ENCODE data around the gene PTPN1.

Gene PTPN1

DNA sequence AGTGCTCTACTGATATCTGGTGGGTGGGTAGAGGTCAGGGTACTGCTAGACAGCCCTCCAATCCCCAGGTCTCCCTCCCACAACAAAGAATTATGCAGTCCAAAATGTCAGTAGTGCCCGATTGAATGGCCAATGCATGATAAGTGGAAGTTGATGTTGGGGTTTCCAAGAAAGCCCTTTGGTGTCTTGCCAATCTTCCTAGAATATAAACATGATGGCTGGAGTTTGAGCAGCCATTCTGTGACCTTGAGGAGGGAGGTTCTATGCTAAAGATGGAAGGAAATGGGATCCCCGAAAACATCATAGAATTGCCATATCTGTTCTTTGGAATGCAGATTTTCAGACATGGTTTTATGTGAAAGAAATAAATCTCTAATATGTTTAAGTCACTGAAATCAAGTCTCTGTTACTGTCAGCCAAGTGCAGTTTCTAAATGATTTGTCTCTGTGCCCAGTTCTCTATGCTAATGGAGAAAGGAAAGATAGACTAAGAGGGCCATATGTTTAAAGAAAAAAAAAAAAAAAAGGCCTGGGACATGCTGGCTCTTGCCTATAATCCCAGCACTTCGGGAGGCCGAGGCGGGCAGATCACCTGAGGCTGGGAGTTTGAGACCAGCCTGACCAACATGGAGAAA is 32.8 kb upstream of the PTPN1 start:
- Histone ChIP-seq H3K4me3 (no peak overlapping the region), H3K27me3 (no peaks in the 10 kb centered on the region), H3K27ac (no peak overlapping the region), H3K9me3 (replicated peaks in 1 of 11) (no peaks in the 10 kb centered on the region; a peak in 1 of 22 replicates), H4K20me1 (no peaks in the 10 kb centered on the region), H3K36me3 (no peaks in the 10 kb centered on the region), H3K4me1 (peaks cover 8 to 75% (median 32%) of the 10 kb centered on the region in 10 experiments; a peak in 19 of 20 replicates), H3K4me2 (peak overlapping the region in 2 of 11 experiments; percentile 17 to 20; a peak in 3 of 22 replicates), H3K9ac (no peak overlapping the region)
- no peak for TF ChIP-seq Cebpa-rat (IDR thresholded peaks at IDR 0.05)

DNA sequence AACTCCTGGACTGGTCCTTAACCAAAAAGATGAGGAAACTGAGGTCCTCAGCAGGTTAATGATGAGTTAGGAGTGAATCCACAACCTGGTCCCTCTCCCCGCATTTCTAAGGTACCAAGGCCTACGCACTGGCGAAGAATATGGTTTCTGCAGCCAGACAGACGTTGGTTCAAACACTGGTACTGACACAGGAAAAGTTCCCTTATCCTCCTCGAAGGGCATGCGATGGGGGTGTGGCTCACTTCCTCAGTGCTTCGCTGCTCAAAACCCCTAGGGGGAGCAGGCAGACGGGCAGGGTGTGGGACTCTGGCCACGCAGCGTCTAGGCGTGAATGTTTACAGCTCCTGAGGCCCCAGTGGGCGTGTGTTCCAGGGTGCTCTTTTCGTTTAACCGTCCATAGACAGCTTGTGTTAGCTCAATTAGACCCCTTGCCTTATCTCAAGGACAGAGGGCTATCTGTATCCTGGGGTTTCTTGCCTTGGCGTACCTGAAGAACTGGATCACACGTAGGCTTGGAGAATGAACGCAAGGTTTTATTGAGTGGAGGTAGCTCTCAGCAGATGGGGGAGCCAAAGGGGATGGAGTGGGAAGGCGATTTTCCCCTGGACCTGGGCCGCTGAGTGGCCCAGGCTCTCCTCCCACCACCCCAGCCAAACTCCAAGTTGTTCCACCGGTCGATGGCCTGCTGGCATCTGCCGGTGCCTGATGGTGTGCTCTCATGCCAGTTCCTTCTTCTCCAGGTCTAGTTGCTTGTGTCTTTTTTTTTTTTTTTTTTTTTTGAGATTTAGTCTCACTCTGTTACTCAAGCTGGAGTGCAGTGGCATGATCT is 31.8 kb upstream of the PTPN1 start:
- no peak for TF ChIP-seq Cebpa-rat (IDR thresholded peaks at IDR 0.05)
- Histone ChIP-seq H4K20me1 (no peaks in the 10 kb centered on the region), H3K4me2 (peak overlapping the region in 9 of 11 experiments; percentile 15 to 69 (median 33); a peak in 18 of 22 replicates), H3K9ac (no peak overlapping the region), H3K27me3 (no peaks in the 10 kb centered on the region), H3K36me3 (no peaks in the 10 kb centered on the region), H3K4me1 (peaks cover 16 to 74% (median 33%) of the 10 kb centered on the region in 10 experiments), H3K9me3 (replicated peaks in 1 of 11) (no peaks in the 10 kb centered on the region; a peak in 1 of 22 replicates), H3K27ac (no peak overlapping the region; a peak in 1 of 22 replicates), H3K4me3 (no peak overlapping the region)

DNA sequence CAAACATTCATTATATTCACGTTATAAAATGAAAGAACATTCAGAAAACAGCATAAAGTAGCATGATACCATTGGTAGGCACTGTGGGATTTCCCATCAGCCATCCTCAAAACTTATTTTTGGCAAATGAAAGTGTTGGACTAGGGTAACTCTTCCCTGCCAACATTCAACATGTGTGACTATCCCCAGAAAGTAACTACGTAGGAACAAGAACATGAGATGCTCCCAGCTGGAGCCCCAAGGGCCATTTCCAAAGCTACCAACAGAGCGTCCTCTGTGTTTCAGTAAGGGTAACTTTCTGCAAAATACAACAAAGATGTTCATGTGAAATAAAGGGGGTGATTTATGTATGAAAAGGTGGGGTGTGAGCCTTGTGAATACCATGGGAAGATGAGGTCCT is 28.4 kb upstream of the PTPN1 start:
- Histone ChIP-seq H3K4me3 (no peak overlapping the region), H3K27ac (no peak overlapping the region)
- no peak for TF ChIP-seq Cebpa-rat (IDR thresholded peaks at IDR 0.05)

DNA sequence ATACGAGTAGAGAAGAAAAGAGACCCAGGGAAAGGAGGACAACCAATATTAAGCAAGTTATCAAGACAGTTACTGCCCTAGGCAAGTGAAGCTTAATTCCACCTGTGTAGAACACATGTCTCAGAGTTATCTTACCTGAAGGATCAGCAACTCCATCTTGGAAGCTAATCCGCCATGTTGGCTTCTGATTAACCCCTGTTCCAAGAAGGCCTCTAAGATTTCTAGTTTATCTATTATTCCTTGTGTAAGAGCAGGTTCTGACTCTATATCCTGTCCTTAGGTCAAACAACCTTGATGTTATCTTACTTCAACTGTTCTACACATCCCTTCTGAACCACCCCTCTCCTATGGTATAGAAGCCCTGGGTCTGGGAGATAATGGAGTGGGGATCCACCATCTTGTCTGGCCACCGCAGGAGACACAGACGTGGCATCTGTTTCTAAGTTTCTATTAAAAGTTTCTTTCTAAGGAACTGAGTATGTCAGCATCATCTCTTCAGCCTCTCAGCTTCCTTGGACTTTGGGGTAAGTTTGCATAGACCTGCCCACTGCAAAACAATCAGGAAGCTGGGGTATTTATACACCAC is 27.7 kb upstream of the PTPN1 start:
- Histone ChIP-seq H3K27ac (peak overlapping the region in 4 of 11 experiments; percentile 4 to 82 (median 73); a peak in 5 of 22 replicates), H3K4me3 (0 out of 20 replicates have a peak overlapping the region, but pooled peaks of 1 of the 10 experiments have one; percentile 40), H3K36me3 (no peaks in the 10 kb centered on the region), H4K20me1 (no peaks in the 10 kb centered on the region), H3K9me3 (replicated peaks in 1 of 11) (peaks cover 0 to 20% (median 8%) of the 10 kb centered on the region in 11 experiments; a peak in 7 of 22 replicates), H3K27me3 (no peaks in the 10 kb centered on the region), H3K4me1 (peaks cover 41 to 60% (median 51%) of the 10 kb centered on the region in 10 experiments), H3K9ac (no peak overlapping the region), H3K4me2 (peak overlapping the region; percentile 59 to 89 (median 80); a peak in 20 of 22 replicates)
- no peak for TF ChIP-seq Cebpa-rat (IDR thresholded peaks at IDR 0.05)

More for the DNA sequence above, 28.4 kb upstream of the PTPN1 start:
- Histone ChIP-seq H3K4me2 (peak overlapping the region in 1 of 11 experiments; percentile 81; a peak in 2 of 22 replicates), H3K27me3 (no peaks in the 10 kb centered on the region), H3K9me3 (replicated peaks in 1 of 11) (peaks cover 0 to 20% (median 8%) of the 10 kb centered on the region in 11 experiments; a peak in 8 of 22 replicates), H4K20me1 (no peaks in the 10 kb centered on the region), H3K4me1 (peaks cover 33 to 57% (median 45%) of the 10 kb centered on the region in 10 experiments), H3K36me3 (no peaks in the 10 kb centered on the region), H3K9ac (no peak overlapping the region)

DNA sequence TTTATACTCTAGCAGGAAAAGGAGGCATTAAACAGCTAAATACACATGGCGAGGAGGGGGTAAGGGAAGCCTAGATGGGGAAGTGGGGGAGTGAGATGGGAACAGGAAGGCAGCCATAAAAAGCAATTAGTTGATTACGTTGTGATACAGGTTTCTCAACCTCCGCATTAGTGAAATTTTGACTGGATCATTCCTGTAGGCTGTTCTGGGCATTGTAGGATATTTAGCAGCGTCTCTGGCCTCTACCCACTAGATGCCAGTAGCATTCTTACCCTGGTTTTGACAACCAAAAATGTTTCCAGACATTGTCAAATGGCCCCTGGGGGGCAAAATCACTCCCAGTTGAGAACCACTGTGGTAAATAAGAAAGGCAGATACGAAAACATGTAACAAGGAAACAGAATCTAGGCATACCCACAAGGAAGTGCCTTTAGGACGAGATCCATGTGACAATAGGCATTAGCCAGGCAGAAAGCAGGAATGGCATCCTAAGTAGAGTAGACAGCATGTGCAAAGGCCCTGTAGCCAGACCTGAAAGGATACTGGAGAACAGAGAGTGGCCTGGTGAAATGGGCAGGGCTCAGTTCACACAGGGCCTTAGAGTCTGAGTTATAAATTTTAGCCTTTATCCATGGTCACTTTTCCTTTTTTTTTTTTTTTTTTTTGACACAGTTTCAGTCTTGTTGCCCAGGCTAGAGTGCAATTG is 25.8 kb upstream of the PTPN1 start:
- H3K27ac ChIP-seq, result peak overlapping the region; percentile 49 to 82 (median 74); a peak in 21 of 22 replicates
- H3K9ac ChIP-seq, result peak overlapping the region; percentile 54 to 75 (median 68); a peak in 18 of 22 replicates
- peak overlapping the region; percentile 59 to 89 (median 80) for H3K4me2 ChIP-seq

DNA sequence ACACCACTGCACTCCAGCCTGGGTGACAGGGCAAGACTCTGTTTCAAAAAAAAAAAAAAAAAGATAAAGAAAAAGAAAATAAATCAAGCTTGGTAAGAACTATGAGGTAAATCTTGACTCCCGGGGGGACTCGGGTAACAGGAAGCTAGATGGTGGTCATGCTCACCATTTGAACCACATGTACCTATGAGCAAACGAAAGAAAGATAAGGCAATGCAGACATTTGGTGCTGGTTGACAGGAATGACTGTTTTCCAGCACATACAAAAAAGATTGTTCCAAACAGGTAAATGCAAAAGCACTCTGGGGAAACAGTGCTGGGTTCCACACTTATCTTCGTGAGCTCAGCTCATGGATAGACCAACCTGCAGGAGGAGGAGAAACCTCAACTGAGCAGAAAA is 22.8 kb upstream of the PTPN1 start:
- Histone ChIP-seq H3K27me3 (no peaks in the 10 kb centered on the region), H4K20me1 (no peaks in the 10 kb centered on the region), H3K4me2 (peak overlapping the region; percentile 64 to 81 (median 77)), H3K9ac (peak overlapping the region in 7 of 11 experiments; percentile 42 to 66 (median 57); a peak in 9 of 22 replicates), H3K4me1 (peaks cover 45 to 75% (median 61%) of the 10 kb centered on the region in 10 experiments), H3K36me3 (no peaks in the 10 kb centered on the region), H3K27ac (peak overlapping the region in 9 of 11 experiments; percentile 63 to 77 (median 73); a peak in 18 of 22 replicates), H3K9me3 (replicated peaks in 1 of 11) (peaks cover 0 to 20% (median 8%) of the 10 kb centered on the region in 11 experiments; a peak in 7 of 22 replicates), H3K4me3 (no peak overlapping the region)
- no peak for TF ChIP-seq Cebpa-rat (IDR thresholded peaks at IDR 0.05)

More for the DNA sequence above, 25.8 kb upstream of the PTPN1 start:
- Histone ChIP-seq H4K20me1 (no peaks in the 10 kb centered on the region), H3K36me3 (no peaks in the 10 kb centered on the region), H3K27me3 (no peaks in the 10 kb centered on the region), H3K4me1 (peaks cover 53 to 63% (median 57%) of the 10 kb centered on the region in 10 experiments), H3K4me3 (peak overlapping the region in 9 of 10 experiments; percentile 29 to 64 (median 48); a peak in 14 of 20 replicates), H3K9me3 (replicated peaks in 1 of 11) (peaks cover 0 to 20% (median 8%) of the 10 kb centered on the region in 11 experiments; a peak in 7 of 22 replicates)
- no peak for TF ChIP-seq Cebpa-rat (IDR thresholded peaks at IDR 0.05)

DNA sequence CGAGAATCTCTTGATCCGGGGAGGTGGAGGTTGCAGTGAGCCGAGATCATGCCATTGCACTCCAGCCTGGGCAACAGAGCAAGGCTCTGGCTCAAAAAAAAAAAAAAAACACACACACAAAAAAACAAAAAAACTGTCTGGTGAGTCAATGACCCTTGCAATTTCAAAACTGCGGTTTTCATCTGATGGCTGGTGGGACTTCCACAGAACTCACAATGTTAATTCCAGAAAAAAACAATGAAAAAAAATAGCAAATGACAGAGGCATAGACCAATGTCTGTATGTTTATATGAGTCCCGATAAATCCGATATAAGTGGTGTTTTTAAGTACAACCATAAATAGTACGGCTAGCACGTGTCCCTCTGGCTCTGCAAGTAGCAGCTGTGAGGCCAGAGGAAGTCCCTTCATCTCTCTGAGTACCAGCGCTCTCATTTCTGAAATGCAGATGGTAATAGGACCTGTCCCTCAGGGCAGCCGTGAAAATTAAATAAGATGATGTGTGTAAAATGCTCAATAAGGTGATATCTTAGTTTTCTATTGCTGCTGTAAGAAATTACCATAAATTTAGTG is 21.9 kb upstream of the PTPN1 start:
- Histone ChIP-seq H3K9me3 (replicated peaks in 1 of 11) (peaks cover 0 to 20% (median 8%) of the 10 kb centered on the region in 11 experiments; a peak in 7 of 22 replicates), H4K20me1 (no peaks in the 10 kb centered on the region), H3K4me1 (peaks cover 38 to 69% (median 60%) of the 10 kb centered on the region in 10 experiments), H3K36me3 (no peaks in the 10 kb centered on the region), H3K27me3 (no peaks in the 10 kb centered on the region), H3K27ac (peak overlapping the region; percentile 7 to 77 (median 70); a peak in 20 of 22 replicates), H3K4me3 (no peak overlapping the region; a peak in 1 of 20 replicates), H3K9ac (peak overlapping the region in 9 of 11 experiments; percentile 36 to 66 (median 49); a peak in 15 of 22 replicates), H3K4me2 (peak overlapping the region; percentile 64 to 81 (median 77))
- TF ChIP-seq Cebpa-rat (IDR thresholded peaks at IDR 0.05), result peak in 3 of 11 experiments; percentile 27 to 47 (median 43); a peak in 2 of 22 replicates

Data from BLaER1 treated with 17β-estradiol and CSF1 and Interleukin-3, amounts not matched to agents 10 nM and 100 nM (cell line).